Gastroesophageal sphincter (tissue), 4 donors: Measurements from ENCODE around the gene CRYGN. TPM values are rescaled to one million over a fixed set of nuclear protein-coding genes. Genes with fewer than 3 reads are reported as not detected.

Experiments
- ATAC-seq: fragments of 150-250 bp; one replicate; pipeline ENCODE4 v1.9.1; 2016; ENCODE audit warnings: mild to moderate bottlenecking, moderate library complexity
- H3K27ac ChIP-seq, 4 donors: fragments of 200-600 bp; sonication (generic) in 3 of 4; 1 replicate in 3 of 4; 2 replicates in 1 of 4; pipeline ENCODE4 v1.5.1; 2016 to 2019
- H3K27me3 ChIP-seq: fragments of 200-600 bp; sonication (generic); one replicate; pipeline ENCODE4 v1.5.1; 2019
- H3K36me3 ChIP-seq, 2 donors: fragments of 200-600 bp; sonication (generic); one replicate each; pipeline ENCODE4 v1.5.1; 2019; ENCODE audit warnings: control low read depth in 1 of 2
- H3K4me1 ChIP-seq, 3 donors: fragments of 200-600 bp; sonication (generic); 1 replicate in 2 of 3; 2 replicates in 1 of 3; pipeline ENCODE4 v1.5.1; 2016 to 2019; ENCODE audit warnings: control low read depth in 2 of 3
- H3K4me3 ChIP-seq, 2 donors: fragments of 200-600 bp; sonication (generic); one replicate each; pipeline ENCODE4 v1.5.1; 2019; ENCODE audit warnings: mild to moderate bottlenecking in 1 of 2, moderate library complexity in 1 of 2
- H3K9me3 ChIP-seq, 3 donors: fragments of 200-600 bp; sonication (generic); one replicate each; pipeline ENCODE4 v1.5.1; 2017 to 2019; ENCODE audit warnings: control low read depth in 2 of 3
- EP300 ChIP-seq: sonication (generic); formaldehyde crosslinking; IDR thresholded peaks from one replicate; pipeline ENCODE4 v1.6.1; 2017; ENCODE audit warnings: antibody characterized with exemption, mild to moderate bottlenecking
- POLR2A ChIP-seq, 2 donors: fragments of 450-650 bp; IDR thresholded peaks; one replicate each; pipeline ENCODE4 v1.6.1; 2017; ENCODE audit warnings: antibody characterized with exemption in 2 of 2, mild to moderate bottlenecking in 2 of 2, moderate library complexity in 1 of 2
- POLR2AphosphoS5 ChIP-seq: sonication (generic); formaldehyde crosslinking; IDR thresholded peaks from one replicate; pipeline ENCODE4 v1.6.1; 2017; ENCODE audit warnings: antibody characterized with exemption
- WGBS, 2 donors: methylation state at CpG; one replicate each; pipeline ENCODE4 v1.1.5; 2018; ENCODE audit warnings: low coverage in 1 of 2; 5-methylcytosine and 5-hydroxymethylcytosine counted together
- total RNA-seq, 4 donors: library from RNA; depleted of rRNA; stranded (reverse); fragments of >200 nt; gene quantifications; one replicate each; pipeline ENCODE4 v1.1.0, GENCODE V29; 2016
- TF ChIP-seq, protein P1 (sequence below), 4 experiments: fragments of 200-600 bp in 2 of 4; fragments of 450-650 bp in 2 of 4; sonication (generic) in 1 of 4; IDR thresholded peaks; one replicate each; pipeline ENCODE4 v1.5.1; 2017 to 2019; ENCODE audit warnings: antibody characterized with exemption in 4 of 4, mild to moderate bottlenecking in 2 of 4, moderate library complexity in 2 of 4

CRYGN gene
- total RNA-seq, 4 donors from 2014 or later = 0.27 to 4.4 TPM; not detected in 2

GRCh38 chr7:151429560-151430331 lies 10.2 kb downstream of the CRYGN start:
- no peak for ATAC-seq
- Histone ChIP-seq H3K27me3 (no peaks in the 10 kb centered on the region), H3K36me3 (no peaks in the 10 kb centered on the region), H3K27ac (peak overlapping the region in 1 of 4 donors; percentile 39), H3K9me3 (no peaks in the 10 kb centered on the region), H3K4me1 (peaks cover 0 to 33% (median 0%) of the 10 kb centered on the region in 3 donors), H3K4me3 (no peak overlapping the region)
- TF ChIP-seq POLR2A (IDR thresholded peaks at IDR 0.05) = no peak
- TF ChIP-seq EP300 = no peak
- no peak for TF ChIP-seq POLR2AphosphoS5
- TF ChIP-seq, protein P1, sequence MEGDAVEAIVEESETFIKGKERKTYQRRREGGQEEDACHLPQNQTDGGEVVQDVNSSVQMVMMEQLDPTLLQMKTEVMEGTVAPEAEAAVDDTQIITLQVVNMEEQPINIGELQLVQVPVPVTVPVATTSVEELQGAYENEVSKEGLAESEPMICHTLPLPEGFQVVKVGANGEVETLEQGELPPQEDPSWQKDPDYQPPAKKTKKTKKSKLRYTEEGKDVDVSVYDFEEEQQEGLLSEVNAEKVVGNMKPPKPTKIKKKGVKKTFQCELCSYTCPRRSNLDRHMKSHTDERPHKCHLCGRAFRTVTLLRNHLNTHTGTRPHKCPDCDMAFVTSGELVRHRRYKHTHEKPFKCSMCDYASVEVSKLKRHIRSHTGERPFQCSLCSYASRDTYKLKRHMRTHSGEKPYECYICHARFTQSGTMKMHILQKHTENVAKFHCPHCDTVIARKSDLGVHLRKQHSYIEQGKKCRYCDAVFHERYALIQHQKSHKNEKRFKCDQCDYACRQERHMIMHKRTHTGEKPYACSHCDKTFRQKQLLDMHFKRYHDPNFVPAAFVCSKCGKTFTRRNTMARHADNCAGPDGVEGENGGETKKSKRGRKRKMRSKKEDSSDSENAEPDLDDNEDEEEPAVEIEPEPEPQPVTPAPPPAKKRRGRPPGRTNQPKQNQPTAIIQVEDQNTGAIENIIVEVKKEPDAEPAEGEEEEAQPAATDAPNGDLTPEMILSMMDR (IDR thresholded peaks at IDR 0.05) = no peak
- 57 to 67% methylated on average over 3 to 6 of the region's 10 CpGs for WGBS, 2 donors

- ATAC-seq = no peak
- Histone ChIP-seq H3K9me3 (no peaks in the 10 kb centered on the region), H3K27ac (peak overlapping the region in 2 of 4 donors; percentile 6 to 39), H3K27me3 (no peaks in the 10 kb centered on the region), H3K4me3 (no peak overlapping the region), H3K36me3 (no peaks in the 10 kb centered on the region), H3K4me1 (peaks cover 0 to 33% (median 0%) of the 10 kb centered on the region in 3 donors)
- TF ChIP-seq, protein P1 (IDR thresholded peaks at IDR 0.05) = no peak
- TF ChIP-seq POLR2A (IDR thresholded peaks at IDR 0.05) (no peak), POLR2AphosphoS5 (no peak), EP300 (no peak)
- WGBS, 2 donors = 67 to 93% methylated on average over 3 of the region's 5 CpGs
These were observed 10.7 kb downstream of the CRYGN start for GRCh38 chr7:151429237-151429559.

DNA sequence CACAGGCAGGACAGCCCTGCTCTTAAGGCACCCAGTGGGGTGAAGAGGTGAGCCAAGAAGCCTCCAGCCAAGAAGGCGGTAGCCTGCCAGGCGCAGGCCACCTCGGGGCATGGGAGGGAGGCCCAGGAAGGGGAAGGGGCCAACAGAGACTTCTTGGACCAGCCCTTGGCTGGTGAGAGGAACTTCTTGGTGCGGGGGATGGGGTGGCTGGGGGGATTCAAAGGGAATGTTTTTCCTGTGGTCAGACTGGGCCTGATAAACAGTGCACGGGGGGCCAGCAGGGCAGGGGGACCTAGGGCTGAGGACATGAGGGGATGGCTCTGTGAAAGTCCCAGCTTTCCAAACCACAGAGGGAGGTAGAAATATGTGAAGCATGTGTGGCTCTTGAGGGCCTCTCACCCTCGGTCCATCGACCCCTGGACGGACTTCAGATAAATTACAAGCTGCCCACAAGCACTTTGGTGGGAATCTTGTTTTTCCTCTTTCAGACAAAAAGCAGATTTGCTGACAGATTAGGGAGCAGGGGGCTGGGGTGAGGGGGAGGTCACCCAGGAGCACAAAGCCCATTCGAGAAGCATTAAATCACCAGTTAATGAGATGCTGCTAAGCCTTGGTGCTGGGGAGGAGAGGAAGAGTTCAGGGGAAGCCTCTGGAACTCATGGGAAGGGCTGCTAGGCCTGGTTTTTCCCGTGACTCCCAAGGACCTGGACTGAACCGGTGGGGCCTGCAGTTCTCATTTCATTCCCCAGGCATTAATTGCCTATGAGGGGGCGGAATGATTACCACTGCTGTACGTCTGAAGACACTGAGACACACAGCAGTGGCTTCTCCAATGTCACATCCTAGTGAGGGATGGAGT lies 11.3 kb downstream of the CRYGN start:
- 61 to 64% methylated on average over 6 to 8 of the region's 13 CpGs for WGBS, 2 donors
- Histone ChIP-seq H3K9me3 (no peaks in the 10 kb centered on the region), H3K4me1 (peaks cover 0 to 33% (median 0%) of the 10 kb centered on the region in 3 donors), H3K27me3 (no peaks in the 10 kb centered on the region), H3K4me3 (no peak overlapping the region), H3K27ac (peak overlapping the region in 3 of 4 donors; percentile 6 to 39 (median 39)), H3K36me3 (no peaks in the 10 kb centered on the region)
- TF ChIP-seq POLR2A (IDR thresholded peaks at IDR 0.05) (no peak), EP300 (no peak), POLR2AphosphoS5 (no peak)
- TF ChIP-seq, protein P1 (IDR thresholded peaks at IDR 0.05) = no peak
- ATAC-seq = no peak

DNA sequence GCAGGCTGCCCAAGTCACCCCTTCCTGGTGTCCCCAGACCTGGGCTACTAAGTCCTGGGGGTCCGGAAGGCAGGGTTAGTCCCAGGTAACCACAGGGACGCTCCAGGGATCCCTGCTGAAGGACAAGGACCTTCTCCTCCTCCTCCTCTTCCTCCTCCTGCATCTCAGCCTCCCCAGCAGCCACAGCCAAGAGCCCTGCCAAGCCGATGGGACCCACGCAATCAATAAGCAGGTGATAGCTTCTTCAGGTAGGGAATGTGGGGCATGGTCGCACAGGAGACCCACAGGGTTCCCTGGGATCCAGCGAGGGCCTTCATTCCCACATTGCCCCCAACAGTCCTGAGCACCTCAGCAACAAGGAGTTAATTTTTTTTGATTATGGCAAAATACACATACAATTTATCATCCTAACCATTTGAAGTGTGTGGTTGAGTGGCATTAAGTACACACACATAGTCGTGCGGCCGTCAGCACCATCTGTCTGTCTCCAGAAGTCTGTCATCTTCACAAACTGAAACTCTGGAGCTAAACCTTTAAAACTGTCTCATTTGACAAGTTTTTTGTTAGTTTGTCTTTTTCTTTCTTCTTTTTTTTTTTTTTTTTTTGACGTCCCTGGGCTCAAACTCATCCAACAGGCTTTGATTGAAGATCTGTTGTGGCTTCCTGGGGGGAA lies 12.1 kb downstream of the CRYGN start:
- Histone ChIP-seq H3K27ac (peak overlapping the region in 2 of 4 donors; percentile 74 to 75), H3K36me3 (no peaks in the 10 kb centered on the region), H3K4me3 (no peak overlapping the region), H3K4me1 (peaks cover 0 to 33% (median 0%) of the 10 kb centered on the region in 3 donors), H3K9me3 (no peaks in the 10 kb centered on the region), H3K27me3 (no peaks in the 10 kb centered on the region)
- no peak for ATAC-seq
- TF ChIP-seq POLR2AphosphoS5 = no peak
- no peak for TF ChIP-seq EP300
- TF ChIP-seq, protein P1 (IDR thresholded peaks at IDR 0.05) = no peak
- no peak for TF ChIP-seq POLR2A (IDR thresholded peaks at IDR 0.05)
- WGBS, 2 donors = 83 to 100% methylated on average over 2 to 5 of the region's 10 CpGs
